NCI-H187 (cell line): ENCODE data around the gene BAMBI.
"Not testable (repeated sequence)": the region's sequence is repeated elsewhere in the genome, so short reads cannot be mapped to it uniquely, and the experiment has no call there.

Experiments used
- DNase-seq, 2 experiments: peaks; one replicate each; lab custom pipeline; 2025; lab: John Stamatoyannopoulos, UW

BAMBI gene

GRCh38 chr10:28676968-28677887 is at the start of gene BAMBI:
Gene BAMBI, plus strand, starts transcription at chr10:28677521. Its CDS starts 377 bp downstream, at chr10:28677898.
- DNase-seq: peak; percentile 25 to 66

- DNase-seq: peak; percentile 19 to 21
Measured at GRCh38 chr10:28628184-28628893, 49.0 kb upstream of the BAMBI start.

GRCh38 chr10:28631896-28632583 is 45.3 kb upstream of the BAMBI start:
- no peak for DNase-seq

- no peak for DNase-seq
Measured at GRCh38 chr10:28632584-28632945, 44.8 kb upstream of the BAMBI start.

GRCh38 chr10:28633750-28634149 is 43.6 kb upstream of the BAMBI start:
- DNase-seq: no peak

- no peak for DNase-seq
Measured at GRCh38 chr10:28637346-28637745, 40.0 kb upstream of the BAMBI start.

GRCh38 chr10:28638392-28638791 is 38.9 kb upstream of the BAMBI start:
- DNase-seq: no peak

- DNase-seq: no peak
Measured at GRCh38 chr10:28640551-28640950, 36.8 kb upstream of the BAMBI start.

GRCh38 chr10:28644647-28645046 is 32.7 kb upstream of the BAMBI start:
- no peak for DNase-seq

- no peak for DNase-seq
Measured at GRCh38 chr10:28652106-28652505, 25.2 kb upstream of the BAMBI start.

- DNase-seq: no peak
Measured at GRCh38 chr10:28652703-28653102, 24.6 kb upstream of the BAMBI start.

- not testable (repeated sequence) for DNase-seq
Measured at GRCh38 chr10:28658824-28659223, 18.5 kb upstream of the BAMBI start.

GRCh38 chr10:28661035-28661434 is 16.3 kb upstream of the BAMBI start:
- no peak for DNase-seq

GRCh38 chr10:28663576-28664368 is 13.5 kb upstream of the BAMBI start:
- DNase-seq: peak; percentile 20 to 29

GRCh38 chr10:28664369-28664740 is 13.0 kb upstream of the BAMBI start:
- DNase-seq: no peak

- no peak for DNase-seq
Measured at GRCh38 chr10:28666751-28667467, 10.4 kb upstream of the BAMBI start.

- DNase-seq: peak in 1 of 2 experiments; percentile 28
Measured at GRCh38 chr10:28668363-28669226, 8.7 kb upstream of the BAMBI start.

- no peak for DNase-seq
Measured at GRCh38 chr10:28669227-28670173, 7.8 kb upstream of the BAMBI start.

GRCh38 chr10:28674782-28675181 is 2.5 kb upstream of the BAMBI start:
- DNase-seq: no peak
